ENCODE results near the gene IL20RB. TPM values are rescaled to one million over a fixed set of nuclear protein-coding genes. Genes with fewer than 3 reads are reported as not detected.

The IL20RB gene
- total and polyA plus RNA-seq, 4 donors, result 0.14 to 1.3 (median 0.33) TPM

DNA sequence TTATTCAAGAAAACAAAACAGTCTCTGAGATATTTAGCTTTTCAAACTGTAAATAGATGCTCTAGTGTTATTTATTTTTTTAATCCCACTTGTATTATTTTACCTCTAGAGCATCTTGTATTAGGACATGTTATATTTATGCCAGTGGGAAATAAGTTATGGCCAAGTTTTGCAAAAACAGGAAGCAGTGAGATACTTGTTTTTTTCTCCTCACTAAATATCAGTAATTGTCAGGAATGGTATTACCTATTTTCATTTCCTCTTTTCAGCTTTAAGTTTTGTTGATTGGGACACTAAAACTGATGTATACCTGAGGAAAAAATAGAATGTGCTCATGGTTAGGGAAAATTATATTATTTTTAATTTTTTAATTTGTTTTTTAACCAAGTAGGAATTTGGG lies 8.6 kb upstream of the IL20RB start (continued):
- TF ChIP-seq REST (IDR thresholded peaks at IDR 0.05), result no peak
- no peak for TF ChIP-seq EGR1 (IDR thresholded peaks at IDR 0.05; ENCODE audit: low read depth in 2 of 2)
- TF ChIP-seq, protein P1, sequence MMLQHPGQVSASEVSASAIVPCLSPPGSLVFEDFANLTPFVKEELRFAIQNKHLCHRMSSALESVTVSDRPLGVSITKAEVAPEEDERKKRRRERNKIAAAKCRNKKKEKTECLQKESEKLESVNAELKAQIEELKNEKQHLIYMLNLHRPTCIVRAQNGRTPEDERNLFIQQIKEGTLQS (IDR thresholded peaks at IDR 0.05), result no peak
- no peak for TF ChIP-seq HNF4A (conservative IDR thresholded peaks at IDR 0.05)
- no peak for TF ChIP-seq JUND (IDR thresholded peaks at IDR 0.05)
- no peak for TF ChIP-seq HNF4G (IDR thresholded peaks at IDR 0.05)

DNA sequence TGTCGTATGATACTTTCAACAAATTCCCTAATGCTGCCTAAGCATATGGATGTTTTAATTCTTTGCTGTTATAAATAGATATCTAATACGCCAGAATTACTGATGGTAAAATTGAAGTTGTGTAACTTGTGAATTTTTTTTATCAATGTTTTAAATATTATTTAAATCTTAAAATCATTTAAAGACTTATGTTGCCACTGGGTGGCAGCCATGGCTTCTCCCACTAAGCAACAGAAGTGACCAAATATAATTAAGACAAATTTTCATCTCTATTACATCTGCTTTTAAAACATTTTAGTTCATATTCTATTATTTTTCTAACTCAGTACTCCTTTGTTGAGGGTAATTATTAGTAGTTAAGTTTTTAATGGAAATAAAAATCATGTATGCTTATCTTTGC lies 8.1 kb upstream of the IL20RB start:
- H3K36me3 ChIP-seq (ENCODE audit: control insufficient read depth in 4 of 4, insufficient read depth in 3 of 4, low read depth in 1 of 4, low read length in 3 of 4), result peaks cover 0 to 9% (median 4%) of the 10 kb centered on the region in 4 donors
- no peaks in the 10 kb centered on the region for H3K27me3 ChIP-seq (ENCODE audit: control insufficient read depth in 4 of 4, insufficient read depth in 4 of 4, low read length in 3 of 4)
- no peak overlapping the region for H3K27ac ChIP-seq (ENCODE audit: low read depth in 1 of 2, low read length in 2 of 2)
- WGBS, result 93% methylated on average over 2 of the region's 2 CpGs
- DNase-seq (ENCODE audit: low spot score), result no peak
- TF ChIP-seq RAD21 (IDR thresholded peaks at IDR 0.05) (peak; percentile 32 to 37), MAX (IDR thresholded peaks at IDR 0.05) (no peak), EGR1 (IDR thresholded peaks at IDR 0.05; ENCODE audit: low read depth in 2 of 2) (no peak), SP1 (IDR thresholded peaks at IDR 0.05) (no peak), FOXA2 (IDR thresholded peaks at IDR 0.05) (no peak)
- no peaks in the 10 kb centered on the region for H3K9me3 ChIP-seq (ENCODE audit: control insufficient read depth in 4 of 4, low read length in 3 of 4)
- peaks cover 0 to 11% (median 0%) of the 10 kb centered on the region in 4 donors for H3K4me1 ChIP-seq (ENCODE audit: control insufficient read depth in 4 of 4, insufficient read depth in 4 of 4, low read length in 3 of 4)
- H3K4me3 ChIP-seq (ENCODE audit: low read depth in 1 of 3, low read length in 3 of 3), result no peak overlapping the region
- H3K9ac ChIP-seq (ENCODE audit: low read depth in 1 of 2, low read length in 2 of 2), result no peak overlapping the region

DNA sequence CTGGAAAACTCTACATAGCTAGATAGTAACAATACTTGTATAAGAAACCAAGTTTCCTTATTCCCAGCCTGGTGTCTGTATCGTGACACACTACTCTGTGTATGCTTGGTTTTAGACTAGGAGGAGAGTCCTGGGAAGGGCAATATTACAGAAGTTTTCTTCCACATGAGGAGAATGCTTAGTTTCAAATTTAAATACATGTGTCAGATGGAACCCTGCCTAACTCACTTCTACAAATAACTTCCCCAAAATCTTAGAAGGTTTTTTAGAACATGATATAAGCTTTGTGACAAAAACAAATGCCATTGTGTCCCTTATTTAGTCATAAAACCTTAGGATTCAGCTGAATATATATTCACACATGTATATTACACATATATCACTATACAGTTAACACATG lies 7.2 kb upstream of the IL20RB start:
- WGBS, result 94% methylated on average over 1 of the region's 1 CpG
- Histone ChIP-seq H3K9ac (ENCODE audit: low read depth in 1 of 2, low read length in 2 of 2) (no peak overlapping the region), H3K4me1 (ENCODE audit: control insufficient read depth in 4 of 4, insufficient read depth in 4 of 4, low read length in 3 of 4) (peaks cover 0 to 19% (median 3%) of the 10 kb centered on the region in 4 donors), H3K27ac (ENCODE audit: low read depth in 1 of 2, low read length in 2 of 2) (no peak overlapping the region), H3K4me3 (ENCODE audit: low read depth in 1 of 3, low read length in 3 of 3) (no peak overlapping the region), H3K36me3 (ENCODE audit: control insufficient read depth in 4 of 4, insufficient read depth in 3 of 4, low read depth in 1 of 4, low read length in 3 of 4) (peaks cover 0 to 7% (median 4%) of the 10 kb centered on the region in 4 donors), H3K27me3 (ENCODE audit: control insufficient read depth in 4 of 4, insufficient read depth in 4 of 4, low read length in 3 of 4) (no peaks in the 10 kb centered on the region), H3K9me3 (ENCODE audit: control insufficient read depth in 4 of 4, low read length in 3 of 4) (no peaks in the 10 kb centered on the region)
- no peak for DNase-seq (ENCODE audit: low spot score)
- TF ChIP-seq GABPA (IDR thresholded peaks at IDR 0.05 in 1 of 2, conservative IDR thresholded peaks at IDR 0.05 in 1 of 2), result no peak

- TF ChIP-seq YY1 (IDR thresholded peaks at IDR 0.05) (no peak), NR2F2 (IDR thresholded peaks at IDR 0.05) (no peak), FOXA2 (IDR thresholded peaks at IDR 0.05) (no peak), HNF4A (conservative IDR thresholded peaks at IDR 0.05) (no peak)
- H3K9ac ChIP-seq (ENCODE audit: low read depth in 1 of 2, low read length in 2 of 2), result no peak overlapping the region
- no peaks in the 10 kb centered on the region for H3K27me3 ChIP-seq (ENCODE audit: control insufficient read depth in 4 of 4, insufficient read depth in 4 of 4, low read length in 3 of 4)
- H3K9me3 ChIP-seq (ENCODE audit: control insufficient read depth in 4 of 4, low read length in 3 of 4), result no peaks in the 10 kb centered on the region
- peaks cover 0 to 21% (median 5%) of the 10 kb centered on the region in 4 donors for H3K4me1 ChIP-seq (ENCODE audit: control insufficient read depth in 4 of 4, insufficient read depth in 4 of 4, low read length in 3 of 4)
- H3K4me3 ChIP-seq (ENCODE audit: low read depth in 1 of 3, low read length in 3 of 3), result no peak overlapping the region
- WGBS, result 79% methylated on average over 1 of the region's 1 CpG
- DNase-seq (ENCODE audit: low spot score), result no peak
- H3K27ac ChIP-seq (ENCODE audit: low read depth in 1 of 2, low read length in 2 of 2), result no peak overlapping the region
- H3K36me3 ChIP-seq (ENCODE audit: control insufficient read depth in 4 of 4, insufficient read depth in 3 of 4, low read depth in 1 of 4, low read length in 3 of 4), result no peaks in the 10 kb centered on the region
These were observed 5.5 kb upstream of the IL20RB start for GRCh38 chr3:136952292-136952691.
